GM23338 (cell line): ENCODE measurements around the gene CYS1. TPM values are rescaled to one million over a fixed set of nuclear protein-coding genes. Genes with fewer than 3 reads are reported as not detected.

Source experiments
- ATAC-seq: fragments of 200-7000 bp; cut with Tn5 transposase; 3 replicates; pipeline ENCODE4 v1.9.1; 2020
- DNase-seq: peaks from one replicate; pipeline ENCODE4 v3.0.0-alpha.2; 2015; ENCODE audit warnings: low spot score
- H2AFZ ChIP-seq: fragments of 200-600 bp; sonication (generic); 2 replicates; pipeline ENCODE4 v1.8.0; 2016; ENCODE audit warnings: antibody characterized with exemption, mild to moderate bottlenecking, moderate library complexity
- H3F3A ChIP-seq: fragments of 200-600 bp; sonication (generic); replicated peaks from 2 replicates; pipeline ENCODE4 v1.8.0; 2017; ENCODE audit warnings: antibody characterized with exemption, mixed run types, low read depth
- H3K27ac ChIP-seq: fragments of 200-600 bp; sonication (generic); 2 replicates; pipeline ENCODE4 v1.6.1; 2016; ENCODE audit warnings: low read depth
- H3K27me3 ChIP-seq: fragments of 200-600 bp; sonication (generic); 2 replicates; pipeline ENCODE4 v1.8.0; 2016; ENCODE audit warnings: mild to moderate bottlenecking, mixed run types, moderate library complexity; ENCODE audit not compliant: insufficient read depth
- H3K36me3 ChIP-seq: fragments of 200-600 bp; sonication (generic); 2 replicates; pipeline ENCODE4 v1.8.0; 2016; ENCODE audit warnings: mild to moderate bottlenecking; ENCODE audit not compliant: insufficient read depth
- H3K4me1 ChIP-seq: fragments of 200-600 bp; sonication (generic); 2 replicates; pipeline ENCODE4 v1.8.0; 2016; ENCODE audit warnings: mild to moderate bottlenecking, moderate library complexity; ENCODE audit not compliant: insufficient read depth
- H3K4me2 ChIP-seq: fragments of 200-600 bp; sonication (generic); 2 replicates; pipeline ENCODE4 v1.7.1; 2017; ENCODE audit warnings: mixed run types
- H3K4me3 ChIP-seq: fragments of 200-600 bp; sonication (generic); 2 replicates; pipeline ENCODE4 v1.6.1; 2016; ENCODE audit warnings: mixed run types
- H3K79me2 ChIP-seq: fragments of 200-600 bp; sonication (generic); replicated peaks from 2 replicates; pipeline ENCODE4 v1.8.0; 2017; ENCODE audit warnings: mild to moderate bottlenecking; ENCODE audit not compliant: insufficient read depth
- H3K9me2 ChIP-seq: fragments of 200-600 bp; sonication (generic); 2 replicates; pipeline ENCODE4 v1.8.0; 2017; ENCODE audit not compliant: insufficient read depth
- H4K20me1 ChIP-seq: fragments of 200-600 bp; sonication (generic); replicated peaks from 2 replicates; pipeline ENCODE4 v1.8.0; 2017; ENCODE audit warnings: mild to moderate bottlenecking; ENCODE audit not compliant: insufficient read depth
- H3K27ac Mint-ChIP-seq: 2 replicates; pipeline ENCODE4 v1.8.0; 2020; ENCODE audit warnings: inconsistent platforms, mild to moderate bottlenecking, moderate library complexity, mixed read lengths
- H3K27me3 Mint-ChIP-seq: 3 replicates; pipeline ENCODE4 v1.8.0; 2022; ENCODE audit warnings: low read depth, mild to moderate bottlenecking, moderate library complexity, mixed read lengths, inconsistent platforms; ENCODE audit not compliant: insufficient read depth, poor library complexity
- H3K36me3 Mint-ChIP-seq: 3 replicates; pipeline ENCODE4 v1.8.0; 2021; ENCODE audit warnings: low read depth, mild to moderate bottlenecking, inconsistent platforms, moderate library complexity, mixed read lengths
- H3K4me1 Mint-ChIP-seq: 3 replicates; pipeline ENCODE4 v1.8.0; 2020; ENCODE audit warnings: mild to moderate bottlenecking, inconsistent platforms, mixed read lengths
- H3K4me3 Mint-ChIP-seq: 3 replicates; pipeline ENCODE4 v1.8.0; 2021; ENCODE audit warnings: moderate library complexity, mild to moderate bottlenecking, inconsistent platforms, mixed read lengths
- H3K9me3 Mint-ChIP-seq: 3 replicates; pipeline ENCODE4 v1.8.0; 2020; ENCODE audit warnings: moderate library complexity, mild to moderate bottlenecking, inconsistent platforms, mixed read lengths
- JUNB ChIP-seq: IDR thresholded peaks from one replicate; pipeline ENCODE4 v1.6.1; 2016; ENCODE audit warnings: antibody characterized with exemption; ENCODE audit not compliant: unreplicated experiment
- NANOG ChIP-seq: IDR thresholded peaks from 2 replicates; pipeline ENCODE4 v1.6.1; 2016; ENCODE audit warnings: antibody characterized with exemption, borderline replicate concordance
- POLR2AphosphoS5 ChIP-seq: IDR thresholded peaks from 2 replicates; pipeline ENCODE4 v1.6.1; 2016; ENCODE audit warnings: antibody characterized with exemption, low read depth
- STAT1 ChIP-seq: IDR thresholded peaks from one replicate; pipeline ENCODE4 v1.6.1; 2016; ENCODE audit warnings: antibody characterized with exemption; ENCODE audit not compliant: unreplicated experiment
- ZNF114 ChIP-seq: fragments of 250-450 bp; sonication (Bioruptor Pico); IDR thresholded peaks from 2 replicates; pipeline ENCODE4 v1.5.0; 2020; ENCODE audit warnings: mild to moderate bottlenecking, moderate library complexity
- polyA plus RNA-seq: library from polyadenylated mRNA; unstranded; fragments of >200 nt; fragmentation: Nextera tagmentation; extraction: Ambion mirVana; gene quantifications from 2 replicates; pipeline ENCODE4 v1.2.1, GENCODE V29; 2016
- total RNA-seq: library from RNA; depleted of rRNA; stranded (reverse); fragments of >200 nt; shearing (Covaris generic); gene quantifications from 2 replicates; pipeline ENCODE4 v1.2.3, GENCODE V29; 2014
- TF ChIP-seq, protein P1 (sequence below): fragments of 250-450 bp; sonication (Bioruptor Pico); IDR thresholded peaks from 2 replicates; pipeline ENCODE4 v1.5.0; 2020; ENCODE audit warnings: mild to moderate bottlenecking, moderate library complexity

Gene CYS1
- total and polyA plus RNA-seq, 2 experiments from 2014 or later: 0.31 to 0.32 TPM

- Mint-ChIP-seq H3K27me3 (peaks cover 11% of the 10 kb centered on the region), H3K27ac (no peak overlapping the region), H3K4me3 (no peak overlapping the region), H3K4me1 (peaks cover 24% of the 10 kb centered on the region), H3K36me3 (no peaks in the 10 kb centered on the region), H3K9me3 (no peaks in the 10 kb centered on the region)
- Histone ChIP-seq H3K27me3 (no peaks in the 10 kb centered on the region), H2AFZ (no peak overlapping the region), H3K4me1 (peaks cover 6% of the 10 kb centered on the region), H3K4me3 (no peak overlapping the region), H3K27ac (no peak overlapping the region), H3K4me2 (no peak overlapping the region), H3F3A (peaks cover 13% of the 10 kb centered on the region; the same call in 1 of the 2 replicates), H3K9me2 (no peaks in the 10 kb centered on the region), H4K20me1 (no peaks in the 10 kb centered on the region), H3K79me2 (no peaks in the 10 kb centered on the region), H3K36me3 (no peaks in the 10 kb centered on the region)
- DNase-seq (no peak), ATAC-seq (no peak)
- TF ChIP-seq STAT1: no peak
- TF ChIP-seq NANOG: no peak
- TF ChIP-seq JUNB: no peak
- TF ChIP-seq, protein P1, sequence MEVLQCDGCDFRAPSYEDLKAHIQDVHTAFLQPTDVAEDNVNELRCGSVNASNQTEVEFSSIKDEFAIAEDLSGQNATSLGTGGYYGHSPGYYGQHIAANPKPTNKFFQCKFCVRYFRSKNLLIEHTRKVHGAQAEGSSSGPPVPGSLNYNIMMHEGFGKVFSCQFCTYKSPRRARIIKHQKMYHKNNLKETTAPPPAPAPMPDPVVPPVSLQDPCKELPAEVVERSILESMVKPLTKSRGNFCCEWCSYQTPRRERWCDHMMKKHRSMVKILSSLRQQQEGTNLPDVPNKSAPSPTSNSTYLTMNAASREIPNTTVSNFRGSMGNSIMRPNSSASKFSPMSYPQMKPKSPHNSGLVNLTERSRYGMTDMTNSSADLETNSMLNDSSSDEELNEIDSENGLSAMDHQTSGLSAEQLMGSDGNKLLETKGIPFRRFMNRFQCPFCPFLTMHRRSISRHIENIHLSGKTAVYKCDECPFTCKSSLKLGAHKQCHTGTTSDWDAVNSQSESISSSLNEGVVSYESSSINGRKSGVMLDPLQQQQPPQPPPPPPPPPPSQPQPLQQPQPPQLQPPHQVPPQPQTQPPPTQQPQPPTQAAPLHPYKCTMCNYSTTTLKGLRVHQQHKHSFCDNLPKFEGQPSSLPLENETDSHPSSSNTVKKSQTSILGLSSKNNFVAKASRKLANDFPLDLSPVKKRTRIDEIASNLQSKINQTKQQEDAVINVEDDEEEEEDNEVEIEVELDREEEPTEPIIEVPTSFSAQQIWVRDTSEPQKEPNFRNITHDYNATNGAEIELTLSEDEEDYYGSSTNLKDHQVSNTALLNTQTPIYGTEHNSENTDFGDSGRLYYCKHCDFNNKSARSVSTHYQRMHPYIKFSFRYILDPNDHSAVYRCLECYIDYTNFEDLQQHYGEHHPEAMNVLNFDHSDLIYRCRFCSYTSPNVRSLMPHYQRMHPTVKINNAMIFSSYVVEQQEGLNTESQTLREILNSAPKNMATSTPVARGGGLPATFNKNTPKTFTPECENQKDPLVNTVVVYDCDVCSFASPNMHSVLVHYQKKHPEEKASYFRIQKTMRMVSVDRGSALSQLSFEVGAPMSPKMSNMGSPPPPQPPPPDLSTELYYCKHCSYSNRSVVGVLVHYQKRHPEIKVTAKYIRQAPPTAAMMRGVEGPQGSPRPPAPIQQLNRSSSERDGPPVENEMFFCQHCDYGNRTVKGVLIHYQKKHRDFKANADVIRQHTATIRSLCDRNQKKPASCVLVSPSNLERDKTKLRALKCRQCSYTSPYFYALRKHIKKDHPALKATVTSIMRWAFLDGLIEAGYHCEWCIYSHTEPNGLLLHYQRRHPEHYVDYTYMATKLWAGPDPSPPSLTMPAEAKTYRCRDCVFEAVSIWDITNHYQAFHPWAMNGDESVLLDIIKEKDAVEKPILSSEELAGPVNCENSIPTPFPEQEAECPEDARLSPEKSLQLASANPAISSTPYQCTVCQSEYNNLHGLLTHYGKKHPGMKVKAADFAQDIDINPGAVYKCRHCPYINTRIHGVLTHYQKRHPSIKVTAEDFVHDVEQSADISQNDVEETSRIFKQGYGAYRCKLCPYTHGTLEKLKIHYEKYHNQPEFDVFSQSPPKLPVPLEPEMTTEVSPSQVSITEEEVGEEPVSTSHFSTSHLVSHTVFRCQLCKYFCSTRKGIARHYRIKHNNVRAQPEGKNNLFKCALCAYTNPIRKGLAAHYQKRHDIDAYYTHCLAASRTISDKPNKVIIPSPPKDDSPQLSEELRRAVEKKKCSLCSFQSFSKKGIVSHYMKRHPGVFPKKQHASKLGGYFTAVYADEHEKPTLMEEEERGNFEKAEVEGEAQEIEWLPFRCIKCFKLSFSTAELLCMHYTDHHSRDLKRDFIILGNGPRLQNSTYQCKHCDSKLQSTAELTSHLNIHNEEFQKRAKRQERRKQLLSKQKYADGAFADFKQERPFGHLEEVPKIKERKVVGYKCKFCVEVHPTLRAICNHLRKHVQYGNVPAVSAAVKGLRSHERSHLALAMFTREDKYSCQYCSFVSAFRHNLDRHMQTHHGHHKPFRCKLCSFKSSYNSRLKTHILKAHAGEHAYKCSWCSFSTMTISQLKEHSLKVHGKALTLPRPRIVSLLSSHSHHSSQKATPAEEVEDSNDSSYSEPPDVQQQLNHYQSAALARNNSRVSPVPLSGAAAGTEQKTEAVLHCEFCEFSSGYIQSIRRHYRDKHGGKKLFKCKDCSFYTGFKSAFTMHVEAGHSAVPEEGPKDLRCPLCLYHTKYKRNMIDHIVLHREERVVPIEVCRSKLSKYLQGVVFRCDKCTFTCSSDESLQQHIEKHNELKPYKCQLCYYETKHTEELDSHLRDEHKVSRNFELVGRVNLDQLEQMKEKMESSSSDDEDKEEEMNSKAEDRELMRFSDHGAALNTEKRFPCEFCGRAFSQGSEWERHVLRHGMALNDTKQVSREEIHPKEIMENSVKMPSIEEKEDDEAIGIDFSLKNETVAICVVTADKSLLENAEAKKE (CRISPR knock-in tag): no peak
- TF ChIP-seq POLR2AphosphoS5: no peak
- no peak for TF ChIP-seq ZNF114 (CRISPR knock-in tag)
These were observed 18.8 kb downstream of the CYS1 start for GRCh38 chr2:10061221-10061925.
